Inferior parietal cortex (tissue), 1 donor: ENCODE data around the gene WWC2.
A peak's percentile ranks its signal among the peaks of the same experiment; 100 is the strongest.

Experiments used
- DNase-seq: peaks from one replicate; pipeline ENCODE4 v3.0.0-alpha.2; 2016; ENCODE audit errors: extremely low spot score

WWC2 gene

GRCh38 chr4:183256756-183257385 lies 157.8 kb downstream of the WWC2 start:
- DNase-seq: peak; percentile 68

- no peak for DNase-seq
Observed at GRCh38 chr4:183257808-183258207, 158.8 kb downstream of the WWC2 start.

DNA sequence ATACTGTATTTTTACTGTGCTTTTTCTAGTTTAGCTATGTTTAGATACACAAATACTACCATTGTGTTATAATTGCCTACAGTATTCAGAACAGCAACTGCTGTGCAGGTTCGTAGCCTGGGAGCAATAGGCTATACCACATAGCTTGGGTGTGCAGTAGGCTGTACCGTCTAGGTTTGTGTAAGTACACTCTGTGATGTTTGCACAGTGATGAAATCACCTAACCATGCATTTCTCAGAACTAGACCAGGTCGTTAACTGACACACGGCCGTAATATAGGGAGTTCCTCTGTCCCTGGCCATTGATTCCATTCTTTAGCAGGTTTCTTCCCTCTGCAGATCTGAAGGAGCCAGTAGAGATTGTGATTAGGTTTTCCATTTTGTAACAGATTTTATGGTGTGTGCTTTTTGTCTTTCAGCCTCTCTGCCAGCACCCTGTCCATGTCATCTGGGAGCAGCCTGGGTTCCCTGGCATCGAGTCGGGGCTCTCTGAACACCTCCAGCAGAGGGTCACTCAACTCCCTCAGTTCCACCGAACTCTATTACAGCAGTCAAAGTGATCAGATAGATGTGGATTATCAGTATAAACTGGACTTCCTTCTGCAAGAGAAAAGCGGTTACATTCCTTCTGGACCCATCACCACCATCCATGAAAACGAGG lies 161.6 kb downstream of the WWC2 start:
- no peak for DNase-seq

DNA sequence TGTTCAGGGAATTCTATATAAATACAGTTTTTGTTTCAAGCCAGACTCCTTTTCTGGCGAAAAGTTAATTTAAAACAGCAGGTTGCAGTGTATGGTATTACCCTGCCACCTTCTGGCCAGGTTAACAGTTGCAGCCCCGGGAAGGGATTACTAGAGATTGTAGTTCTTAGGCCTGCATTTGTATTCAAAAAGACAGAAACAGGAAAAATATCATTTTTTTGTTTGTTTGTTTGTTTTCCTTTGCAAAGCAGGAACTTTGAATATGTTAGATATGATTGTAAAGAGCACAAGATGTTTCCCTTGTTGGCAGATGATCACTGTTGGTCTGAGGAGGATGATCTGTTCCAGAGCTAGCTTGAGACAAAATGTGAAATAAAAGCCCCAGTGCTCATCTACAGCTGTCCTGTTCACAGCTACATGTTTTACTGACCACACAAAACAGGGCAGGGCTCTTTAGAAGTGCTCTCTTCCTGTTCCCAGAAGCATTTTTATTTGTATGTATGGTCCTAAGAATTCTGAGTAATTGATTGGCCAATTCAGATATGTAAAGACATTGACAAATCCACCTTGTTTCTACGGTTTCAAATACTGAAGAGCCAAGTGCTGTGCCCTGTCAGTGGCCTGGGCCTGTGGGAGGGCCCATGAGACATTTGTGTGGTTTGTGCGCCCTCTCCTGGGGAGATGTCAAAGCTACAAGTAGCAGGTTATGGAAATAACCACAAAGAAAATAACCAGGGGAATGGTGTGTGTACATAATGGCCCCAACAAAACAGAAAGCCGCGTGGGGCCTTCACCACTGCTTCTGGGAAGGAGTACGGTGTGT lies 163.1 kb downstream of the WWC2 start:
- DNase-seq: peak; percentile 90

DNA sequence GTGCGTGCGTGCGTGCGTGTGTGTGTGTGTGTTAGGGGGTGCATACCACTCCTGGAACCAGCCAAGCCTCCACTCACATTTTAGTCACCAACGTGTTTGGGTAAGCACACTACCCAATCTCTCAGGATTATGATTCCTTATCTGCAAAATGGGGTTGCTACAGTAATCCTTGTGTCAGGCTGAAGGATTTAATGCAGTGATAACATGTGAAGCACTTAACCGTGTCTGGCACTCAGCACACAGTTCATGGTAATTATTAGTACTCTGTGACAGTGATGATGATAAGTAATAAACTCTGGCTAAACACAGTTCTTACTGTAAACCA lies 163.7 kb downstream of the WWC2 start:
- DNase-seq: no peak

DNA sequence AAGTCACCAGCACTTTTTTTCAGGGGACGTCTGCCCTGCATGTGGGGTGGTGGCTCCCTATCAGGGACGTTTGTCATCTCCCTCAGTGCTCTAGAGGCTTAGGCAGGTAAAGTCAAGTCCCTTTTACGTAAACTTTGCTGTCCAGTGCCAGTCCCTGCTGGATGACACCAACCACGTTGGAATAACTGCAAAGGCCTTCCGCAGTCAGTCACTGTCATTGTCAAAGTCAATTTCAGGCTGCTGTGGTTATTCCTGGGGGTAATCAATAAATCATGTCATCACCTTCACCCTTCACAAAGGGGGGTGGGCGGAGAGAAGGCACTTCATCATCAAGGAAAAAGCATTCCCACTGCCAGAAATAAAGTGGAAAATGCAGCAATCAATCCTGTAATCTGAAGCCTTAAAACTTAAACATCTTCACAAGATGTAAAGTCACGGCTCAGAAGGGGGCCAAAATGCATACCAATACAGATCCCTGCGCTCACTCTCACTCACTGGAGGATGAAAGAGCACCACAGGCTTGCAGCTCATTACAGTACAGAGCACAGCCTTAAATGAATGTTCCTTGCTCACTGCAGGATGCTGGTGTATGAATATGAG lies 164.8 kb downstream of the WWC2 start:
- no peak for DNase-seq

GRCh38 chr4:183264614-183265013 lies 165.6 kb downstream of the WWC2 start:
- no peak for DNase-seq

GRCh38 chr4:183266371-183266770 lies 167.3 kb downstream of the WWC2 start:
- no peak for DNase-seq

DNA sequence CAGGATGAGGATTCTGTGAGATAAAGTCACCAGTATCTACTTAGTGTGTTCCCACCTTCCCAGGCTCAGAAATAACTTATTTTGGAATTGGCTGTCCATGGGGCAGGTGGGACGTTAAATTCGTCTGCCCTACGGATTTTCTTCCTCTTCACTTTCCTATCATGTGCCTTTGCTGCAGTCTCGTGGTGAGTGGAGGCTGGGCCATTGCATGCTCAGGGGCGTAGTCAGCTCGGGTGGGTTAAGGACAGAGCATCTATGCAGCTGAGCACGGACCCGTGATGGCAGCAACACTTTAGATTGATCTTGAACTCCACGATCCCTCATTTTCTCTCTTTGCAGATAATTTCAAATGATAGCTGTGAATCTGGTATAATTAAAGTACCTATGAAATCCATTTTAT lies 169.5 kb downstream of the WWC2 start:
- no peak for DNase-seq

DNA sequence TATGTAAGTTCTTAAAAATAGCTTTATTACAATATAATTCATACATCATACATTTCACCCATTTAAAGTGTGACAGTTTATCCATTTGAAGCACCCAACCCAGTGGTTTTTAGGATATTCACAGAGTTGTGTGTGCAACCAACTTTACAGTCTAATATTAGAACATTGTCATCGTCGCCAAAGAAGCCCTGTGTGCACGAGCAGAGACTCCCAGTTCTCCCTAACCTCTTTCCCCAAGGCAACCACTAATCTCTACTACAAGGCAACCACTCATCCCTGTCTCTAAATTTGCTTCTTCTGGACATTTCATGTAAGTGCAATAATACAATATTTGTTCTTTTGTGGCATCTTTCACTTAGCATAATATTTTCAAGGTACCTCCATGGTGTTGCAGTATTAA lies 173.3 kb downstream of the WWC2 start:
- no peak for DNase-seq

DNA sequence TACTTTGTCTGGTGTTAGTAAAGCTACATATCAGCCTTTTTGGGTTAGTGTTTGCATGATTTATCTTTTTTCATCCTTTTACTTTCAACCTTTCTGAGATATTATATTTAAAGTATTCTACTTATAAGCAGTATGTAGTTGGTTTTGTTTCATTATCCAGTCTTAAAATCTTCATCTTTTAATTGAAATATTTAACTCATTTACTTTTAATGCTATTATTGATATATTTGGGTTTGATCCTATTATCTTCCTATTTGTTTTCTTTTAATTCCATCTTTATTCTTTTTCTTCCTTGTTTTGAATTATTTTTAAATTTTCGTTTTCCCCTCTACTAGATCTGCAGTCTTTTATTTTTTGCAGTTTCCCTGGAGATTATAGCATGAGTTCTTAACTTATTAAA lies 177.0 kb downstream of the WWC2 start:
- no peak for DNase-seq

DNA sequence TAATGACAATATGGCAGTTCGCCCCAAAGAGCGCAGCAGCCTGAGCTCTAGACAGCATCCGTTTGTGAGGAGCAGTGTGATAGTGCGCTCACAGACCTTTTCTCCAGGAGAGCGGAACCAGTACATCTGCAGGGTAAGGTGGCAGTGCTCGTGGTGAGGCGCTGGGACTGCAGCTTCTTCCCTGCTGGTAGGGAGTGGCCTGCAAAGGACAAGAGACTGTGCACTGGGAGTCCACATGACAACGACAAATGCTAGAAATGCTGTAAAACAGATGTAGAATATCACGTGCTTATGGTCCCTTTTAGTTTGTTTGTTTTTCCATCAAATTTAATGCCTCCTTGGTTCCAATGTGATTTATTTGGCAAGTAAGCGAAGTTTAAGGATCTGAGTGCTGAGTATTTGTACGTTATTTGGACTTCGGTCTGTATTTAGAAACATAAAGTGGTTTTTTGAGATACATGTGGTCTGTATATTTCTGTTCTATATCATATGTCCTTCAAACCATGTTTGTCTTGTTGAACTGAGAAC lies 185.3 kb downstream of the WWC2 start:
- no peak for DNase-seq

DNA sequence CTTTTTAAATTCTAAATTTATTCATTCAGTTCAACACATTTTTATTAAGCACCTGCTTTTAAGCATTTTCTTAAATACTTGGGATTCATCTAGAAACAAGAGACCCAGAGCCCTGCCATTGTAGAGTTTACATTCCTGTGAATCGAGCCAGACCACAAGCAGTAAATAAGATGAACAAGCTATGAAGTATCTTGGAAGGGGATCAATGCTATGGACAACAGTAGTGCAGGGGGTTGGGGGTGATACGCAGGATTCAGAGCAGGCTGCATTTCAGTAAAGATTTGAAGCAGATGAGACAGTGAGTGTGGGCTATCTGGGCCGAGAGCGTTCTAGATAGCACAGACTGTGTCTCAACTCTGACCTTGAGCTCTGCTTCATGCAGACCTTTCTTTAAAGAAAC lies 185.9 kb downstream of the WWC2 start:
- no peak for DNase-seq

- no peak for DNase-seq
Observed at GRCh38 chr4:183285886-183286285, 186.8 kb downstream of the WWC2 start.

GRCh38 chr4:183286590-183287308 lies 187.7 kb downstream of the WWC2 start:
- DNase-seq: no peak

- no peak for DNase-seq
Observed at GRCh38 chr4:183287309-183287659, 188.2 kb downstream of the WWC2 start.

GRCh38 chr4:183287677-183288076 lies 188.6 kb downstream of the WWC2 start:
- DNase-seq: no peak

- no peak for DNase-seq
Observed at GRCh38 chr4:183288955-183289354, 189.9 kb downstream of the WWC2 start.

DNA sequence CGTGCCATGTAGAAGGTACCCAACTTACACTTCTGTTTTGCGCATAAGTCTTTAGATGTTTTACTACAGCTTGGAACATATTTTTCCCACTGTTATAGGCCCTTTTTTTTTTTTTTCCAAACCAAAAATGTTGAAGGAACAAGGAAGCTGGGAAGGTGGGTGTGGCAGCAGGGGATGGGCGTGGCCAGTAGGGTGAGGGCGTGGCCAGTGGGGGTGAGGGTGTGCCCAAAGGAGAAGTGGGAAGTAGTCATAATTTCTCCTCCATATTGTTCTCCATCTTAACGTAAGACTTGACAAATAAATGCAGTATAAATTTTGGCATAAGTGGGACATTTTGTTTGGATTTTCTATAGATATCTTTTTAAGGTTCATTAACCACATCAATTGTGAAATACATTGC lies 190.6 kb downstream of the WWC2 start:
- no peak for DNase-seq

DNA sequence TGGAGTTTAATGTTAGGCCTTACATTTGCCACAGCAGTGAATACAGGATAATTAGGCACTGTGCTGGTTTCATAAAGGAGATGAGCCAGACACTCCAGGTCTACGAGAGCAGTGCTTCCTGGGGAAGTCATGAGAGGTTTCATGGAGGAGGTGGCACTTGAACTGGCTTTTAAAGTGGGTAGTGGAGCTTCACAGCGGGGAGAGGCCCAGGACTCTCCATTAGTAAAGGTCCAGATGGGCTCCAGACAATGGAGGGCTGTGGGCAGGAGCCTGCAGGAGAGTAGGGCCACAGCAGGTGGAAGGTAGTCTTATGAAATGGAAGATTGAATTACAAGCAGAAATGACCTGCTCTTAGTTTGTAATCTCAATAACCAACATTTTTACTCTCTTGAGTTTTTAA lies 192.0 kb downstream of the WWC2 start:
- no peak for DNase-seq

DNA sequence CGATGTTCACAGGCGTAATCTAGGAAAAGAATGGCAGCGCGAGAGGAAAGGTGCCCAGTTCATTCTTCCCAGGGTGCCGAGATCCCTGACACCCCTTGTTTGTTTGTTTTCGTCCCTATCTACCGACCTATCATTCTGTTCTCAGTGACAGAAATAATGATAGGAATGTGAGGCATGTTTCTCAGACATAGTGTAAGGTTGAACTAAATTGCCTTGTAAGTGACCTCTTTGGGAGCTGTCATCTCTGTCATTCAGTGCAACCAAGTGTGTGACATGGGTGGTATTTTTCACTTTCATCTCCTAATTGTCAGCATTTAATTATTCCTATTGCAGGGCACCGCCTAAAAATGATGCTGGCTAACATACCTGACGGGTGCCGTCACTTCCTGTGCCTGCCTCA lies 196.7 kb downstream of the WWC2 start:
- DNase-seq: no peak

- no peak for DNase-seq
Observed at GRCh38 chr4:183297675-183298074, 198.6 kb downstream of the WWC2 start.
